SU-DHL-6 (cell line): ENCODE results near the gene LRP3.

Experiments
- H2AFZ ChIP-seq: fragments of 200-600 bp; sonication (generic); 2 replicates; pipeline ENCODE4 v1.6.1; 2014; ENCODE audit warnings: low read depth, mild to moderate bottlenecking, moderate library complexity, mixed read lengths, antibody characterized with exemption, low read length; ENCODE audit not compliant: severe bottlenecking
- H3F3A ChIP-seq: fragments of 200-600 bp; shearing (Covaris generic); 2 replicates; pipeline ENCODE4 v1.6.0; 2016; ENCODE audit warnings: antibody characterized with exemption, mild to moderate bottlenecking; ENCODE audit not compliant: insufficient read depth
- H3K27ac ChIP-seq: fragments of 200-600 bp; sonication (generic); 2 replicates; pipeline ENCODE4 v1.5.1; 2016; ENCODE audit warnings: low read depth, mild to moderate bottlenecking, low read length, moderate library complexity, mixed read lengths
- H3K27me3 ChIP-seq: fragments of 200-600 bp; sonication (generic), shearing (Covaris generic); 2 replicates; pipeline ENCODE4 v1.6.0; 2014; ENCODE audit warnings: mild to moderate bottlenecking, low read length
- H3K36me3 ChIP-seq: fragments of 200-600 bp; sonication (generic); 2 replicates; pipeline ENCODE4 v1.6.1; 2014; ENCODE audit warnings: mild to moderate bottlenecking, low read length, mixed read lengths
- H3K4me2 ChIP-seq: fragments of 300-600, 200-600 bp; shearing (Covaris generic), sonication (generic); 2 replicates; pipeline ENCODE4 v1.6.0; 2014; ENCODE audit warnings: low read length, low read depth, mild to moderate bottlenecking; ENCODE audit not compliant: poor library complexity, severe bottlenecking
- H3K4me3 ChIP-seq: fragments of 200-600 bp; sonication (generic); 2 replicates; pipeline ENCODE4 v1.5.1; 2014; ENCODE audit warnings: antibody characterized with exemption, low read length, mild to moderate bottlenecking, mixed read lengths; ENCODE audit not compliant: insufficient read depth, poor library complexity, severe bottlenecking
- H3K79me2 ChIP-seq: fragments of 200-600 bp; sonication (generic); 2 replicates; pipeline ENCODE4 v1.6.1; 2014; ENCODE audit warnings: mild to moderate bottlenecking, low read length, moderate library complexity; ENCODE audit not compliant: insufficient read depth
- H3K9ac ChIP-seq: fragments of 200-600 bp; sonication (generic); 2 replicates; pipeline ENCODE4 v1.7.0; 2014; ENCODE audit warnings: mild to moderate bottlenecking, low read length
- H3K9me2 ChIP-seq: fragments of 200-600 bp; sonication (generic); replicated peaks from 2 replicates; pipeline ENCODE4 v1.6.1; 2014; ENCODE audit warnings: low read length; ENCODE audit not compliant: insufficient read depth
- H3K9me3 ChIP-seq: fragments of 200-600 bp; sonication (generic); 2 replicates; pipeline ENCODE4 v1.6.1; 2014; ENCODE audit warnings: low read length, mixed read lengths; ENCODE audit not compliant: insufficient read depth
- H4K20me1 ChIP-seq: fragments of 200-600 bp; sonication (generic); 2 replicates; pipeline ENCODE4 v1.6.1; 2014; ENCODE audit warnings: low read depth, mild to moderate bottlenecking, antibody characterized with exemption, low read length, moderate library complexity, mixed read lengths
- EZH2phosphoT487 ChIP-seq: fragments of 200-600 bp; sonication (generic), shearing (Covaris generic); conservative IDR thresholded peaks from 2 replicates; pipeline ENCODE4 v1.6.1; 2018; ENCODE audit warnings: mild to moderate bottlenecking, antibody characterized with exemption, low read length, moderate library complexity, mixed read lengths
- TF ChIP-seq, protein P1 (sequence below): fragments of 200-600 bp; sonication (generic); IDR thresholded peaks from one replicate; pipeline ENCODE4 v1.5.1; 2017; ENCODE audit warnings: antibody characterized with exemption, mild to moderate bottlenecking, low read length, moderate library complexity; ENCODE audit not compliant: insufficient read depth, poor library complexity, severe bottlenecking

LRP3 gene

DNA sequence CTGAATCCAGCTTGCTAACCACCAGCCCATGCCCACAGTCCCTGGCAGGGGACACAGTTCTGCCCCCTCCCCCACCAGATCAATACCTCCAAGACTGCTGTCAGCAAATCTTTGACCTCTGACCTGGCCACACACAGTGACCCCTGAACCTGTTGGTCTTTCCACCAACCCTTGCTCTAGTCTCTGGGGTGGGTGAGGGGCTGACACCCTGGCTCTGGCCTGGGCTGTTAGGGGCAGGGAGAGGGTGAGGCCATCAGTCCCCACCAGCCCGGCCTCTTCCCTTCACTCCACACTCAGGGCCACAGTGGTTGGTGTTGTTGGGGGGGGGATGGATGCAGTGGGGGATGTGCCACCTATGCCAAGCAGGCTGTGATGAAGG is 53.3 kb downstream of the LRP3 start:
- Histone ChIP-seq H3K4me3 (no peak overlapping the region), H3K27ac (no peak overlapping the region), H3K27me3 (no peaks in the 10 kb centered on the region), H3K79me2 (no peaks in the 10 kb centered on the region), H4K20me1 (no peaks in the 10 kb centered on the region), H3K9ac (no peak overlapping the region), H2AFZ (no peak overlapping the region), H3K9me2 (no peaks in the 10 kb centered on the region), H3F3A (no peaks in the 10 kb centered on the region), H3K9me3 (0 out of 2 replicates have a peak, but pooled peaks cover 5% of the 10 kb centered on the region), H3K36me3 (no peaks in the 10 kb centered on the region), H3K4me2 (no peak overlapping the region)
- no peak for TF ChIP-seq EZH2phosphoT487
- TF ChIP-seq, protein P1, sequence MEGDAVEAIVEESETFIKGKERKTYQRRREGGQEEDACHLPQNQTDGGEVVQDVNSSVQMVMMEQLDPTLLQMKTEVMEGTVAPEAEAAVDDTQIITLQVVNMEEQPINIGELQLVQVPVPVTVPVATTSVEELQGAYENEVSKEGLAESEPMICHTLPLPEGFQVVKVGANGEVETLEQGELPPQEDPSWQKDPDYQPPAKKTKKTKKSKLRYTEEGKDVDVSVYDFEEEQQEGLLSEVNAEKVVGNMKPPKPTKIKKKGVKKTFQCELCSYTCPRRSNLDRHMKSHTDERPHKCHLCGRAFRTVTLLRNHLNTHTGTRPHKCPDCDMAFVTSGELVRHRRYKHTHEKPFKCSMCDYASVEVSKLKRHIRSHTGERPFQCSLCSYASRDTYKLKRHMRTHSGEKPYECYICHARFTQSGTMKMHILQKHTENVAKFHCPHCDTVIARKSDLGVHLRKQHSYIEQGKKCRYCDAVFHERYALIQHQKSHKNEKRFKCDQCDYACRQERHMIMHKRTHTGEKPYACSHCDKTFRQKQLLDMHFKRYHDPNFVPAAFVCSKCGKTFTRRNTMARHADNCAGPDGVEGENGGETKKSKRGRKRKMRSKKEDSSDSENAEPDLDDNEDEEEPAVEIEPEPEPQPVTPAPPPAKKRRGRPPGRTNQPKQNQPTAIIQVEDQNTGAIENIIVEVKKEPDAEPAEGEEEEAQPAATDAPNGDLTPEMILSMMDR = no peak

DNA sequence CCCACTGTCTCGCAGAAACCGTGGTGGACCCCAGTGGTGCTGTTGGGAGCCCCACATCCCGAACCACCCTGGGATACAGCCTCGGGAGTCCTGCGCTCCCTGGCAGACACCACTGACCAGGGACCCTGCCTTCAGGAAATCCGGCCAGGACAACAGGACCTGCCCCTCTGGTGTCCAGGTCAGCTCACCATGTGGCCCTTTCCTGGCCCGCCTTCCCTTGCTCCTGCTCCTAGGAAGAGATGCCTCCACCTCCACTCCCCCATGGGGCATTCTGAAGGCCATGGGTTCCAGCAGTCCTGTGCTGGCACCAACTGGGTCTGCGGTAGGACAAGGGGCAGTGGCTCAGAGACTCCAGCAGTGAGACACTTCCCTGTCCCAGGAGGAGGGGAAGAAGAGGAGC is 54.0 kb downstream of the LRP3 start:
- H3K27ac ChIP-seq = no peak overlapping the region
- no peaks in the 10 kb centered on the region for H3K79me2 ChIP-seq
- H3K36me3 ChIP-seq = no peaks in the 10 kb centered on the region
- H3F3A ChIP-seq = no peaks in the 10 kb centered on the region
- no peak for TF ChIP-seq EZH2phosphoT487
- TF ChIP-seq, protein P1 = no peak
- H3K9ac ChIP-seq = no peak overlapping the region
- H3K27me3 ChIP-seq = no peaks in the 10 kb centered on the region
- H3K9me2 ChIP-seq = no peaks in the 10 kb centered on the region
- H3K4me3 ChIP-seq = no peak overlapping the region
- no peak overlapping the region for H2AFZ ChIP-seq
- no peak overlapping the region for H3K4me2 ChIP-seq
- H3K9me3 ChIP-seq = 0 out of 2 replicates have a peak, but pooled peaks cover 5% of the 10 kb centered on the region
- H4K20me1 ChIP-seq = no peaks in the 10 kb centered on the region

DNA sequence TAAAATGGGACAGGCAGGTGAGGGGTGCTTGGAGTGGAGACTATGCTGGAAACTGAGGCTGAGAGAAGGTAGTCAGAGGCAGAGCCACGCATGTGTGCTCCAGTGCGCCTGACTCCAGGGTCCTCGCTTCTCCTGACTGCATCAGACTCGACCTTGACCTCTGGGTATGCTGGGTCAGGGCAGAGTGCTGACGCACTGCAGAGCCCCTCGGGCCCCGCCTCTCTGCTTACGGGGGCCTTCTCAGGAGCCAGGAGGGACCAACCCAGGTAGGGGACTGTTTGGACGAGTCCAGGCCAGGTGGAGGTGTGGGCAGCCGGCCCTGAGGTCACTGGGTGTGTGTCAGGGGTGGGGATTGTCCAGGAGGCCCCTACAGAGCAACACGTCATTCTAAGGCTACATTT is 54.4 kb downstream of the LRP3 start:
- Histone ChIP-seq H4K20me1 (no peaks in the 10 kb centered on the region), H3K9ac (no peak overlapping the region), H2AFZ (no peak overlapping the region), H3K27ac (no peak overlapping the region), H3K36me3 (no peaks in the 10 kb centered on the region), H3K79me2 (no peaks in the 10 kb centered on the region), H3F3A (no peaks in the 10 kb centered on the region), H3K4me2 (no peak overlapping the region), H3K9me3 (0 out of 2 replicates have a peak, but pooled peaks cover 5% of the 10 kb centered on the region), H3K27me3 (no peaks in the 10 kb centered on the region), H3K4me3 (no peak overlapping the region), H3K9me2 (no peaks in the 10 kb centered on the region)
- TF ChIP-seq EZH2phosphoT487 = no peak
- TF ChIP-seq, protein P1 = no peak
